Measurements from ENCODE around the gene TEX50. TPM values are rescaled to one million over a fixed set of nuclear protein-coding genes. Genes with fewer than 3 reads are reported as not detected.
A peak's percentile ranks its signal among the peaks of the same experiment; 100 is the strongest.
"Not testable (repeated sequence)": the region's sequence is repeated elsewhere in the genome, so short reads cannot be mapped to it uniquely, and the experiment has no call there.

TEX50 gene
- total RNA-seq, 1 experiment from 2014 or later, result not detected

DNA sequence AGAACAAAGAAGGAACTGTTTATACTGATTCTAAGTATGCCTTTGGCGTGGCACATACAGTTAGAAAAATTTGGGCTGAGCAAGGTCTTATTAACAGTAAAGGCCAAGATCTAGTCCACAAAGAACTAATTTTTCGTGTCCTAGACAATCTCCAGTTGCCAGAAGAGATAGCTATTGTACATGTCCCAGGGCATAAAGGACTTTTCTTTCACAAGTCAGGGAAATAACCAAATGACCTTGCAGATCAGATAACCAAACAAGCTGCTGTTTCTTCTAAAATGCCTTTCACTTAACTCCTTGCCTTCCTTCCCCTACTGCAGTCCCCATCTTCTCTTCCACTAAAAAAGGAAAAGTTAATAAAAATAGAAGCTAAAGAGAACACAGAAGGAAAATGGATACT lies 4.0 kb downstream of the TEX50 start:
- Histone ChIP-seq H3K9me3 (ENCODE audit: control insufficient read depth, low read depth, low read length) (peaks cover 5% of the 10 kb centered on the region), H4K20me1 (ENCODE audit: control insufficient read depth, insufficient read depth, insufficient read length) (no peaks in the 10 kb centered on the region), H2BK120ac (ENCODE audit: low read depth, low read length, poor library complexity, severe bottlenecking) (no peak overlapping the region), H3K4me2 (ENCODE audit: insufficient read depth, insufficient read length, low read length) (peak overlapping the region; percentile 52), H3K23me2 (ENCODE audit: insufficient read length, low read depth, low read length, poor library complexity, severe bottlenecking) (no peaks in the 10 kb centered on the region), H4K5ac (ENCODE audit: insufficient read length, low read depth, low read length) (no peak overlapping the region), H4K91ac (ENCODE audit: insufficient read length, low read depth, low read length) (no peak overlapping the region), H3K27me3 (ENCODE audit: insufficient read depth, low read length) (no peaks in the 10 kb centered on the region), H3K14ac (ENCODE audit: insufficient read depth, low read length) (no peak overlapping the region), H3K79me2 (ENCODE audit: insufficient read depth, low read length) (no peaks in the 10 kb centered on the region; the same call in 1 of the 2 replicates), H3K18ac (ENCODE audit: insufficient read length, low read depth, low read length) (no peak overlapping the region), H2BK12ac (ENCODE audit: insufficient read length, low read depth, low read length) (no peak overlapping the region), H2AFZ (ENCODE audit: low read length) (no peak overlapping the region), H3K4ac (ENCODE audit: low read depth, low read length) (no peak overlapping the region), H4K8ac (replicated peaks; ENCODE audit: insufficient read length, low read depth, low read length) (no peak overlapping the region), H3K27ac (ENCODE audit: insufficient read length, low read depth, low read length) (no peak overlapping the region), H2AK5ac (ENCODE audit: insufficient read length, low read length) (no peak overlapping the region), H2BK15ac (ENCODE audit: low read depth, low read length) (no peak overlapping the region), H2BK5ac (ENCODE audit: insufficient read length, low read length) (no peak overlapping the region), H3K4me1 (ENCODE audit: insufficient read depth, low read length) (no peaks in the 10 kb centered on the region), H3K9ac (ENCODE audit: extremely low read depth, insufficient read length, low read length) (peak overlapping the region; percentile 89), H3K23ac (ENCODE audit: insufficient read length, low read depth, low read length) (no peak overlapping the region), H2BK20ac (ENCODE audit: low read depth, low read length, poor library complexity, severe bottlenecking) (no peak overlapping the region), H3K56ac (ENCODE audit: insufficient read length, low read depth, low read length) (no peak overlapping the region), H3T11ph (ENCODE audit: low read length) (no peak overlapping the region), H3K79me1 (ENCODE audit: insufficient read depth, low read depth, low read length, poor library complexity, severe bottlenecking) (no peaks in the 10 kb centered on the region)
- H3K27me3 Mint-ChIP-seq (ENCODE audit: low read depth), result no peaks in the 10 kb centered on the region
- H3K4me3 Mint-ChIP-seq, result no peak overlapping the region; a peak in 1 of 5 replicates
- peak overlapping the region in 1 of 3 experiments; percentile 98; a peak in 1 of 7 replicates for H3K27ac Mint-ChIP-seq
- peaks cover 0 to 4% of the 10 kb centered on the region in 2 experiments; a peak in 3 of 4 replicates for H3K4me1 Mint-ChIP-seq
- H3K36me3 Mint-ChIP-seq (ENCODE audit: insufficient read depth in 1 of 3, low read depth in 3 of 3), result peaks cover 6 to 32% (median 22%) of the 10 kb centered on the region in 3 experiments; a peak in 5 of 7 replicates
- peaks cover 10 to 12% of the 10 kb centered on the region in 2 experiments for H3K9me3 Mint-ChIP-seq
- no CpG with 5 or more reads among the region's 2 CpGs for WGBS (ENCODE audit: extremely low coverage, insufficient read length, low lambda C conversion rate)
- no peak for DNase-seq
- no peak for TF ChIP-seq CTCF (conservative IDR thresholded peaks at IDR 0.05)

DNA sequence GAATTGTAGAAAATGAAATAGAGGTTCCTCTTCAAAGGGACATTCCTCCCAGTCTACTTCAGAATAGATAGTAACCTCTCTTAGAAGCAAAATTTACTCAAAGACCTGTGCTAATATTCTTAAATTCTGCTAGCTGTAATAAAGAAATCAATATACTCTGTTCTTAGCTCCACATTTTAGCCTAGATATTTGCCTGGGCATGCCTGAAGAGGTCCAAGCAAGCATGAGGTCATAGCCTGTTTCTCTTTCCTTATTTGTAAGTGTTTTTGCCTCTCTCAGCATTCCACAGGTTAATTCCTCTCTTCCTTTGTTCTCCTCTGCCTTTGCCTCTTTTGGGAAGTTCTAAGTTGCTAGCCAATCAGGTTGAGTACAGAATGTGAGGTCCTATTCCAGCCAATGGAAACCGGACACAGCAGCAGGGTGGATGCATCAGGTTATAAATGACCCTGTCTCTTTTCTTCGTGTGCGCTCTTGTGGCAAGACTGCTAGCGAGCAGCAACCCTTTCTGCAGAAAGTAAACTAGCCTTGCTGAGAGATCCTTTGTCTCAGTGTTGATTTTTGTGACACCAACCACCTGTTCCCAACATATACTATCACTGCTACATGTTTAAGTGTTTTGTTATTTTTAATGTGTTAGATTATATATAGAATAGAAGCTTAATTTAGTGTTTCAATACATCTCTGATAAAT lies 7.5 kb downstream of the TEX50 start:
- not testable (repeated sequence) for H3K79me1 ChIP-seq (ENCODE audit: insufficient read depth, low read depth, low read length, poor library complexity, severe bottlenecking); H3K9me3 ChIP-seq (ENCODE audit: control insufficient read depth, low read depth, low read length); H4K20me1 ChIP-seq (ENCODE audit: control insufficient read depth, insufficient read depth, insufficient read length); H3K56ac ChIP-seq (ENCODE audit: insufficient read length, low read depth, low read length); H3K27me3 ChIP-seq (ENCODE audit: insufficient read depth, low read length); H3K4me1 ChIP-seq (ENCODE audit: insufficient read depth, low read length); H3K4me2 ChIP-seq (ENCODE audit: insufficient read depth, insufficient read length, low read length); H2BK12ac ChIP-seq (ENCODE audit: insufficient read length, low read depth, low read length); H3K4ac ChIP-seq (ENCODE audit: low read depth, low read length); H3K4me1 Mint-ChIP-seq; H3K79me2 ChIP-seq (ENCODE audit: insufficient read depth, low read length); H2BK5ac ChIP-seq (ENCODE audit: insufficient read length, low read length); H3K23ac ChIP-seq (ENCODE audit: insufficient read length, low read depth, low read length); H3K14ac ChIP-seq (ENCODE audit: insufficient read depth, low read length); H3K18ac ChIP-seq (ENCODE audit: insufficient read length, low read depth, low read length); H4K8ac ChIP-seq (replicated peaks; ENCODE audit: insufficient read length, low read depth, low read length); H3K23me2 ChIP-seq (ENCODE audit: insufficient read length, low read depth, low read length, poor library complexity, severe bottlenecking); H2BK20ac ChIP-seq (ENCODE audit: low read depth, low read length, poor library complexity, severe bottlenecking); H3K27me3 Mint-ChIP-seq (ENCODE audit: low read depth); H3T11ph ChIP-seq (ENCODE audit: low read length); H3K9me3 Mint-ChIP-seq; H4K91ac ChIP-seq (ENCODE audit: insufficient read length, low read depth, low read length); H3K4me3 Mint-ChIP-seq; H3K9ac ChIP-seq (ENCODE audit: extremely low read depth, insufficient read length, low read length); H3K27ac ChIP-seq (ENCODE audit: insufficient read length, low read depth, low read length); H2AK5ac ChIP-seq (ENCODE audit: insufficient read length, low read length); H2AFZ ChIP-seq (ENCODE audit: low read length); H4K5ac ChIP-seq (ENCODE audit: insufficient read length, low read depth, low read length); H2BK15ac ChIP-seq (ENCODE audit: low read depth, low read length); H2BK120ac ChIP-seq (ENCODE audit: low read depth, low read length, poor library complexity, severe bottlenecking)
- peak; percentile 28 for DNase-seq
- Mint-ChIP-seq H3K27ac (peak overlapping the region in 2 of 3 experiments; percentile 77 to 86; a peak in 3 of 7 replicates), H3K36me3 (ENCODE audit: insufficient read depth in 1 of 3, low read depth in 3 of 3) (peaks cover 4 to 23% (median 22%) of the 10 kb centered on the region in 3 experiments; a peak in 5 of 7 replicates)
- WGBS (ENCODE audit: extremely low coverage, insufficient read length, low lambda C conversion rate), result no CpG with 5 or more reads among the region's 4 CpGs
